ENCODE data around the gene SPTBN4.

SPTBN4 gene

GRCh38 chr19:40601134-40601974, 134.6 kb downstream of the SPTBN4 start, which contains the start of gene LTBP4:
Gene LTBP4 (plus strand): TSS chr19:40601369. CDS start chr19:40601388, 19 bp downstream.
- Histone ChIP-seq H3K36me3 (ENCODE audit: control insufficient read depth, insufficient read depth, low read length) (no peaks in the 10 kb centered on the region), H3K4me3 (ENCODE audit: insufficient read depth, low read depth, low read length, poor library complexity, severe bottlenecking) (peak within 1 kb of the TSS; percentile 48), H3K4me1 (ENCODE audit: control insufficient read depth, insufficient read depth, low read length, poor library complexity, severe bottlenecking) (peaks cover 78% of the 10 kb centered on the region), H3K27me3 (replicated peaks; ENCODE audit: control insufficient read depth, insufficient read depth, low read length, poor library complexity, severe bottlenecking) (peaks cover 41% of the 10 kb centered on the region), H3K9me3 (ENCODE audit: control insufficient read depth, low read length) (no peaks in the 10 kb centered on the region), H3K27ac (ENCODE audit: insufficient read depth, low read length, poor library complexity, severe bottlenecking) (no peak within 1 kb of the TSS)
- no peak for DNase-seq

- Histone ChIP-seq H3K4me1 (ENCODE audit: control insufficient read depth, insufficient read depth, low read length, poor library complexity, severe bottlenecking) (peaks cover 77% of the 10 kb centered on the region), H3K27me3 (replicated peaks; ENCODE audit: control insufficient read depth, insufficient read depth, low read length, poor library complexity, severe bottlenecking) (peaks cover 36% of the 10 kb centered on the region), H3K36me3 (ENCODE audit: control insufficient read depth, insufficient read depth, low read length) (no peaks in the 10 kb centered on the region), H3K9me3 (ENCODE audit: control insufficient read depth, low read length) (no peaks in the 10 kb centered on the region), H3K4me3 (ENCODE audit: insufficient read depth, low read depth, low read length, poor library complexity, severe bottlenecking) (no peak overlapping the region), H3K27ac (ENCODE audit: insufficient read depth, low read length, poor library complexity, severe bottlenecking) (no peak overlapping the region)
- no peak for DNase-seq
Observed at GRCh38 chr19:40603071-40603388, 136.2 kb downstream of the SPTBN4 start.

DNA sequence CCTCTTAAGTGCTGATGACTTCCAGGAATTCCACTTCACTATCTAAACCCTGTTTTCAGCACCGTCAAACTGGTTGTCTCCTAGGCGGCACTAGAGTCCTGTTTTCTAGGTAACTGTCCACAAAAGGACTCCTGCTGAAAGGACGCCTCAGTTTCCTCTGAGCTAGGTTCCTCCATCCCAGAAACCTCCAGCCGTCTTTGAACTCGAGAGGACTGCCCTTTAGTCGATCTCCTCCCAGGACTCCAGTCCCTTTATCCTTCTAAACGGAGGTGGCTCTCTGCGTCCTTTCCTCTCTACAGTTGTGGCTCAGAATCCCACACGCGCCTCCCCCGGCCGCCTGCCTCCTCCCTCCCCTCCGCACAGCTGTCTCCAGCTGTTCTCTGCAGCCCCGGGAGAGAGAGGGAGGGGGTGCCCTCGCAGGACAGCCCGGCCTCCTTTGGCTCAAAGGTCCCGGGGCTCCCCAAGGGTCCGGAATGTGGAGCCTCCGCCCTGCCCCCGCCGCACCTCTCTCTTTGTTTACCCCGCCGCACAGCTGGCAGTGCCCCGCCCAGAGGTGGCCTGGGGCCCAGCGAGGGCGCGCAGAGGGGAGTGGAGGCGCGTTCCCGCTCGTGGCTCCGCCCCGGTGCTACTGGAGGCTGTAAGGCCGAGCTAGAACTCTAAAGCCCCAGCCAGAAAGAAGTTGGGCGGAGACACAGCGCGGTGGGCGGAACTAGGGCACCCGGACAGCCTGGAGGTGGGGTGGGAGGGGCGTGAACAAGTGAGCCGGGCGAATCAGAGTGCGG, 136.8 kb downstream of the SPTBN4 start:
- H3K27ac ChIP-seq (ENCODE audit: insufficient read depth, low read length, poor library complexity, severe bottlenecking) = peak overlapping the region; percentile 37
- peaks cover 72% of the 10 kb centered on the region for H3K4me1 ChIP-seq (ENCODE audit: control insufficient read depth, insufficient read depth, low read length, poor library complexity, severe bottlenecking)
- no peaks in the 10 kb centered on the region for H3K9me3 ChIP-seq (ENCODE audit: control insufficient read depth, low read length)
- peak; percentile 96 to 97 (median 96) for DNase-seq
- H3K36me3 ChIP-seq (ENCODE audit: control insufficient read depth, insufficient read depth, low read length) = no peaks in the 10 kb centered on the region
- H3K27me3 ChIP-seq (replicated peaks; ENCODE audit: control insufficient read depth, insufficient read depth, low read length, poor library complexity, severe bottlenecking) = peaks cover 30% of the 10 kb centered on the region
- peak overlapping the region; percentile 29 for H3K4me3 ChIP-seq (ENCODE audit: insufficient read depth, low read depth, low read length, poor library complexity, severe bottlenecking)

GRCh38 chr19:40604171-40604646, 137.4 kb downstream of the SPTBN4 start:
- Histone ChIP-seq H3K9me3 (ENCODE audit: control insufficient read depth, low read length) (no peaks in the 10 kb centered on the region), H3K27me3 (replicated peaks; ENCODE audit: control insufficient read depth, insufficient read depth, low read length, poor library complexity, severe bottlenecking) (peaks cover 24% of the 10 kb centered on the region), H3K36me3 (ENCODE audit: control insufficient read depth, insufficient read depth, low read length) (no peaks in the 10 kb centered on the region), H3K27ac (ENCODE audit: insufficient read depth, low read length, poor library complexity, severe bottlenecking) (peak overlapping the region; percentile 45), H3K4me3 (ENCODE audit: insufficient read depth, low read depth, low read length, poor library complexity, severe bottlenecking) (peak overlapping the region; percentile 29), H3K4me1 (ENCODE audit: control insufficient read depth, insufficient read depth, low read length, poor library complexity, severe bottlenecking) (peaks cover 67% of the 10 kb centered on the region)
- no peak for DNase-seq

DNA sequence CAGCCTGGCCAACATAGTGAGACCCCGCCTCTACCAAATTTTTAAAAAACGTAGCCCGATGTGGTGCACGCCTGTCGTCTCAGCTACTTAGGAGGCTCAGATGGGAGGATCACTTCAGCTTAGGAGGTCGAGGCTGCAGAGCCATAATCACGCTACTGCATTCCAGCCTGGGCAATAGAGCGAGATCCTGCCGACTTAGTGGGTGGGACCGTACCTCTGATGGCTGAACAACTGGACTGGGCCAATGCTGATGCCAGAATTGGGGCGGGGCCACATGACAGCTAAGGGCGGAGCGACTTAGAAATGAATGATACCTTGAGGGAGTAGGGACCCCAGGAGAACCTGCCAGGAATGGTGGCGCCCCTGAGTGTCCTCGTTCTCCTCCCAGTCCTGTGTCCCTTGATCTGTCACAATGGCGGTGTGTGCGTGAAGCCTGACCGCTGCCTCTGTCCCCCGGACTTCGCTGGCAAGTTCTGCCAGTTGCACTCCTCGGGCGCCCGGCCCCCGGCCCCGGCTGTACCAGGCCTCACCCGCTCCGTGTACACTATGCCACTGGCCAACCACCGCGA, 137.9 kb downstream of the SPTBN4 start:
- DNase-seq = no peak
- peak overlapping the region; percentile 76 for H3K27ac ChIP-seq (ENCODE audit: insufficient read depth, low read length, poor library complexity, severe bottlenecking)
- no peaks in the 10 kb centered on the region for H3K9me3 ChIP-seq (ENCODE audit: control insufficient read depth, low read length)
- peak overlapping the region; percentile 56 for H3K4me3 ChIP-seq (ENCODE audit: insufficient read depth, low read depth, low read length, poor library complexity, severe bottlenecking)
- H3K4me1 ChIP-seq (ENCODE audit: control insufficient read depth, insufficient read depth, low read length, poor library complexity, severe bottlenecking) = peaks cover 67% of the 10 kb centered on the region
- no peaks in the 10 kb centered on the region for H3K36me3 ChIP-seq (ENCODE audit: control insufficient read depth, insufficient read depth, low read length)
- peaks cover 19% of the 10 kb centered on the region for H3K27me3 ChIP-seq (replicated peaks; ENCODE audit: control insufficient read depth, insufficient read depth, low read length, poor library complexity, severe bottlenecking)

GRCh38 chr19:40605216-40605971, 138.6 kb downstream of the SPTBN4 start:
- peaks cover 13% of the 10 kb centered on the region for H3K27me3 ChIP-seq (replicated peaks; ENCODE audit: control insufficient read depth, insufficient read depth, low read length, poor library complexity, severe bottlenecking)
- H3K4me3 ChIP-seq (ENCODE audit: insufficient read depth, low read depth, low read length, poor library complexity, severe bottlenecking) = peak overlapping the region; percentile 56
- peak overlapping the region; percentile 76 for H3K27ac ChIP-seq (ENCODE audit: insufficient read depth, low read length, poor library complexity, severe bottlenecking)
- peak; percentile 81 to 85 (median 84) for DNase-seq
- no peaks in the 10 kb centered on the region for H3K36me3 ChIP-seq (ENCODE audit: control insufficient read depth, insufficient read depth, low read length)
- H3K4me1 ChIP-seq (ENCODE audit: control insufficient read depth, insufficient read depth, low read length, poor library complexity, severe bottlenecking) = peaks cover 67% of the 10 kb centered on the region
- H3K9me3 ChIP-seq (ENCODE audit: control insufficient read depth, low read length) = no peaks in the 10 kb centered on the region

DNA sequence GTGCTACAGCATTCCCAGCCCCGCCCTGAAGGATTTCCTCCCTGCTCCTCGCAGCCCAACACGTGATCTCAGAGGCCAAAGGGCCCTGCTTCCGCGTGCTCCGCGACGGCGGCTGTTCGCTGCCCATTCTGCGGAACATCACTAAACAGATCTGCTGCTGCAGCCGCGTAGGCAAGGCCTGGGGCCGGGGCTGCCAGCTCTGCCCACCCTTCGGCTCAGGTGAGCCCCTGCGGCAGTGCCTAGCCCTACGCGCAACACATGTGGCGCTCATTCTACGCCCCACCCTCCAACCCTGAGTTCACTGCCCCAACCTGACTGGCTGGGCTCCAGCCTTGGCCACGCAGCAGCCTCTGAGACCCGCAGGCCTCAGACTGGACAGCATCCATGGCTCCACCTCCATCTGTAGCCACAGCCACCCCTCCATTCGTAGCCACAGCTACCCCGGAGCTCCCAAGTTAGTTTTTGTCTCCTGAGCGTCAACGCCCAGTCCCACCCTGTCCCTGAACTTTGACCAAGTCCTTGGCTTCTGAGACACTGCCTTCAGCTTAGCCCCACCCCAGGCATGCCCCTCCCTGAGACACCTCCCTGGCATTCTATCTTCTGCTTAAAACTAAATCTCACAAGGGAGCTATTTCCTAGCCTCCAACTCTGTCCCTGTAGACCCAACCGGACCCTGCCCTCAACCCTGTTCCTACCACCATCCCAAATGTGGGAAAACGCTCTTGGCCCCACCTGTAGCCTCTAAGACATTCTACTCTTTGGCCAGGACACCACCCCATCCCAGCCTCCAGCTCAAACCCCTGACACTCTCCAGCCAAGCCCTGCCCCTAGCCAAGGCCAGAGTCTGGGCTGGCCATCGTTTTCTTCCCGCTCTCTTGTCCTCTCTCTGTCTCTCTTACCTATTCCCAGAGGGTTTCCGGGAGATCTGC, 140.8 kb downstream of the SPTBN4 start:
- peaks cover 62% of the 10 kb centered on the region for H3K4me1 ChIP-seq (ENCODE audit: control insufficient read depth, insufficient read depth, low read length, poor library complexity, severe bottlenecking)

DNA sequence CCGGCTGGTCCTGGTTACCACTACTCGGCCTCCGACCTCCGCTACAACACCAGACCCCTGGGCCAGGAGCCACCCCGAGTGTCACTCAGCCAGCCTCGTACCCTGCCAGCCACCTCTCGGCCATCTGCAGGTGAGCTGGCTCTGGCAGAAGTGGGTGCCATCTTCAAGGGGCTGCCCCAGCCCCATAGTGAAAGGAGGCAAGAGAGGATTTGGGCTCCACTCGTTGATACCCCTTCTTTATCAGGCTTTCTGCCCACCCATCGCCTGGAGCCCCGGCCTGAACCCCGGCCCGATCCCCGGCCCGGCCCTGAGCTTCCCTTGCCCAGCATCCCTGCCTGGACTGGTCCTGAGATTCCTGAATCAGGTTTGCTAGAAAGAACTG, 141.4 kb downstream of the SPTBN4 start:
- Histone ChIP-seq H3K9me3 (ENCODE audit: control insufficient read depth, low read length) (no peaks in the 10 kb centered on the region), H3K4me3 (ENCODE audit: insufficient read depth, low read depth, low read length, poor library complexity, severe bottlenecking) (no peak overlapping the region), H3K27ac (ENCODE audit: insufficient read depth, low read length, poor library complexity, severe bottlenecking) (no peak overlapping the region), H3K4me1 (ENCODE audit: control insufficient read depth, insufficient read depth, low read length, poor library complexity, severe bottlenecking) (peaks cover 57% of the 10 kb centered on the region), H3K36me3 (ENCODE audit: control insufficient read depth, insufficient read depth, low read length) (no peaks in the 10 kb centered on the region), H3K27me3 (replicated peaks; ENCODE audit: control insufficient read depth, insufficient read depth, low read length, poor library complexity, severe bottlenecking) (no peaks in the 10 kb centered on the region)
- DNase-seq = no peak

More for the DNA sequence above, 140.8 kb downstream of the SPTBN4 start:
- Histone ChIP-seq H3K27ac (ENCODE audit: insufficient read depth, low read length, poor library complexity, severe bottlenecking) (no peak overlapping the region), H3K27me3 (replicated peaks; ENCODE audit: control insufficient read depth, insufficient read depth, low read length, poor library complexity, severe bottlenecking) (no peaks in the 10 kb centered on the region), H3K4me3 (ENCODE audit: insufficient read depth, low read depth, low read length, poor library complexity, severe bottlenecking) (no peak overlapping the region), H3K9me3 (ENCODE audit: control insufficient read depth, low read length) (no peaks in the 10 kb centered on the region), H3K36me3 (ENCODE audit: control insufficient read depth, insufficient read depth, low read length) (no peaks in the 10 kb centered on the region)
- no peak for DNase-seq

GRCh38 chr19:40608957-40609356, 142.2 kb downstream of the SPTBN4 start:
- Histone ChIP-seq H3K36me3 (ENCODE audit: control insufficient read depth, insufficient read depth, low read length) (no peaks in the 10 kb centered on the region), H3K27ac (ENCODE audit: insufficient read depth, low read length, poor library complexity, severe bottlenecking) (peak overlapping the region; percentile 77), H3K9me3 (ENCODE audit: control insufficient read depth, low read length) (no peaks in the 10 kb centered on the region), H3K4me1 (ENCODE audit: control insufficient read depth, insufficient read depth, low read length, poor library complexity, severe bottlenecking) (peaks cover 57% of the 10 kb centered on the region), H3K27me3 (replicated peaks; ENCODE audit: control insufficient read depth, insufficient read depth, low read length, poor library complexity, severe bottlenecking) (no peaks in the 10 kb centered on the region), H3K4me3 (ENCODE audit: insufficient read depth, low read depth, low read length, poor library complexity, severe bottlenecking) (peak overlapping the region; percentile 29)
- DNase-seq = no peak

All from effector memory CD4-positive, alpha-beta T cell (primary cell).